K562 (cell line): ENCODE measurements around the gene OSBP2.

ENCODE experiments used
- ARID1B ChIP-seq: fragments of 450-650 bp; IDR thresholded peaks from 2 replicates; pipeline ENCODE4 v1.6.1; 2016; ENCODE audit warnings: antibody characterized with exemption, mild to moderate bottlenecking, inconsistent platforms
- CBFB ChIP-seq: sonication (generic); formaldehyde crosslinking; IDR thresholded peaks from 2 replicates; pipeline ENCODE4 v1.4.0; 2020; ENCODE audit warnings: mild to moderate bottlenecking, missing genetic modification reagents
- FOXP1 ChIP-seq: sonication (generic); formaldehyde crosslinking; IDR thresholded peaks from 2 replicates; pipeline ENCODE4 v1.8.0; 2022; ENCODE audit warnings: mild to moderate bottlenecking, missing genetic modification reagents
- GTF2A2 ChIP-seq: IDR thresholded peaks from 2 replicates; pipeline ENCODE4 v1.6.1; 2016; ENCODE audit warnings: mild to moderate bottlenecking, missing genetic modification characterization, missing compliant biosample characterization
- JUND ChIP-seq, 2 experiments: IDR thresholded peaks; 2 replicates in 1 of 2; 3 replicates in 1 of 2; pipeline ENCODE4 v1.6.1; 2011; ENCODE audit warnings: borderline replicate concordance in 2 of 2, low read depth in 2 of 2, low read length in 2 of 2, improper control_type of control experiment in 1 of 2, missing biosample characterization in 1 of 2, missing genetic modification characterization in 1 of 2, missing genetic modification reagents in 1 of 2
- MXI1 ChIP-seq: IDR thresholded peaks from 2 replicates; pipeline ENCODE4 v1.6.1; 2011; ENCODE audit warnings: low read depth, mild to moderate bottlenecking, improper control_type of control experiment, low read length
- PHF20 ChIP-seq: fragments of 450-650 bp; IDR thresholded peaks from 2 replicates; pipeline ENCODE4 v1.6.1; 2018; ENCODE audit not compliant: partially characterized antibody
- ZNF77 ChIP-seq: fragments of 250-450 bp; sonication (Bioruptor Pico); IDR thresholded peaks from 2 replicates; pipeline ENCODE4 v1.5.0; 2020
- ZNF780A ChIP-seq: fragments of 250-450 bp; sonication (Bioruptor Pico); IDR thresholded peaks from 2 replicates; pipeline ENCODE4 v1.5.0; 2021; ENCODE audit warnings: mild to moderate bottlenecking
- TF ChIP-seq, protein P1 (sequence below): sonication (generic); formaldehyde crosslinking; IDR thresholded peaks from 2 replicates; pipeline ENCODE4 v1.8.1; 2023; ENCODE audit warnings: mild to moderate bottlenecking, missing genetic modification reagents
- TF ChIP-seq, protein P2 (sequence below): fragments of 150-350 bp; IDR thresholded peaks from 2 replicates; pipeline ENCODE4 v1.6.1; 2014; ENCODE audit warnings: low read depth, mild to moderate bottlenecking, low read length, borderline replicate concordance

GRCh38 chr22:30821863-30822215, 127.2 kb downstream of the OSBP2 start:
- TF ChIP-seq, protein P1, sequence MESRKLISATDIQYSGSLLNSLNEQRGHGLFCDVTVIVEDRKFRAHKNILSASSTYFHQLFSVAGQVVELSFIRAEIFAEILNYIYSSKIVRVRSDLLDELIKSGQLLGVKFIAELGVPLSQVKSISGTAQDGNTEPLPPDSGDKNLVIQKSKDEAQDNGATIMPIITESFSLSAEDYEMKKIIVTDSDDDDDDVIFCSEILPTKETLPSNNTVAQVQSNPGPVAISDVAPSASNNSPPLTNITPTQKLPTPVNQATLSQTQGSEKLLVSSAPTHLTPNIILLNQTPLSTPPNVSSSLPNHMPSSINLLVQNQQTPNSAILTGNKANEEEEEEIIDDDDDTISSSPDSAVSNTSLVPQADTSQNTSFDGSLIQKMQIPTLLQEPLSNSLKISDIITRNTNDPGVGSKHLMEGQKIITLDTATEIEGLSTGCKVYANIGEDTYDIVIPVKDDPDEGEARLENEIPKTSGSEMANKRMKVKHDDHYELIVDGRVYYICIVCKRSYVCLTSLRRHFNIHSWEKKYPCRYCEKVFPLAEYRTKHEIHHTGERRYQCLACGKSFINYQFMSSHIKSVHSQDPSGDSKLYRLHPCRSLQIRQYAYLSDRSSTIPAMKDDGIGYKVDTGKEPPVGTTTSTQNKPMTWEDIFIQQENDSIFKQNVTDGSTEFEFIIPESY (CRISPR knock-in tag), result no peak
- TF ChIP-seq PHF20, result no peak
- TF ChIP-seq ARID1B, result no peak
- no peak for TF ChIP-seq ZNF77 (CRISPR knock-in tag)
- no peak for TF ChIP-seq JUND (IDR thresholded peaks at IDR 0.05; ENCODE audit: borderline replicate concordance, low read depth, low read length)
- TF ChIP-seq JUND (tag; IDR thresholded peaks at IDR 0.05; ENCODE audit: borderline replicate concordance, low read depth, low read length), result no peak
- TF ChIP-seq FOXP1, result no peak
- TF ChIP-seq ZNF780A (CRISPR knock-in tag), result no peak
- TF ChIP-seq, protein P2, sequence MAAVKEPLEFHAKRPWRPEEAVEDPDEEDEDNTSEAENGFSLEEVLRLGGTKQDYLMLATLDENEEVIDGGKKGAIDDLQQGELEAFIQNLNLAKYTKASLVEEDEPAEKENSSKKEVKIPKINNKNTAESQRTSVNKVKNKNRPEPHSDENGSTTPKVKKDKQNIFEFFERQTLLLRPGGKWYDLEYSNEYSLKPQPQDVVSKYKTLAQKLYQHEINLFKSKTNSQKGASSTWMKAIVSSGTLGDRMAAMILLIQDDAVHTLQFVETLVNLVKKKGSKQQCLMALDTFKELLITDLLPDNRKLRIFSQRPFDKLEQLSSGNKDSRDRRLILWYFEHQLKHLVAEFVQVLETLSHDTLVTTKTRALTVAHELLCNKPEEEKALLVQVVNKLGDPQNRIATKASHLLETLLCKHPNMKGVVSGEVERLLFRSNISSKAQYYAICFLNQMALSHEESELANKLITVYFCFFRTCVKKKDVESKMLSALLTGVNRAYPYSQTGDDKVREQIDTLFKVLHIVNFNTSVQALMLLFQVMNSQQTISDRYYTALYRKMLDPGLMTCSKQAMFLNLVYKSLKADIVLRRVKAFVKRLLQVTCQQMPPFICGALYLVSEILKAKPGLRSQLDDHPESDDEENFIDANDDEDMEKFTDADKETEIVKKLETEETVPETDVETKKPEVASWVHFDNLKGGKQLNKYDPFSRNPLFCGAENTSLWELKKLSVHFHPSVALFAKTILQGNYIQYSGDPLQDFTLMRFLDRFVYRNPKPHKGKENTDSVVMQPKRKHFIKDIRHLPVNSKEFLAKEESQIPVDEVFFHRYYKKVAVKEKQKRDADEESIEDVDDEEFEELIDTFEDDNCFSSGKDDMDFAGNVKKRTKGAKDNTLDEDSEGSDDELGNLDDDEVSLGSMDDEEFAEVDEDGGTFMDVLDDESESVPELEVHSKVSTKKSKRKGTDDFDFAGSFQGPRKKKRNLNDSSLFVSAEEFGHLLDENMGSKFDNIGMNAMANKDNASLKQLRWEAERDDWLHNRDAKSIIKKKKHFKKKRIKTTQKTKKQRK, result no peak
- TF ChIP-seq GTF2A2 (tag), result no peak
- no peak for TF ChIP-seq CBFB (CRISPR knock-in tag)
- TF ChIP-seq MXI1, result no peak
